Measurements from ENCODE around the gene CDK4. TPM values are rescaled to one million over a fixed set of nuclear protein-coding genes. Genes with fewer than 3 reads are reported as not detected.

CDK4 gene
- 322 and 387 TPM in 2 replicates for total RNA-seq (2014; rRNA removed; shearing (Covaris generic))

DNA sequence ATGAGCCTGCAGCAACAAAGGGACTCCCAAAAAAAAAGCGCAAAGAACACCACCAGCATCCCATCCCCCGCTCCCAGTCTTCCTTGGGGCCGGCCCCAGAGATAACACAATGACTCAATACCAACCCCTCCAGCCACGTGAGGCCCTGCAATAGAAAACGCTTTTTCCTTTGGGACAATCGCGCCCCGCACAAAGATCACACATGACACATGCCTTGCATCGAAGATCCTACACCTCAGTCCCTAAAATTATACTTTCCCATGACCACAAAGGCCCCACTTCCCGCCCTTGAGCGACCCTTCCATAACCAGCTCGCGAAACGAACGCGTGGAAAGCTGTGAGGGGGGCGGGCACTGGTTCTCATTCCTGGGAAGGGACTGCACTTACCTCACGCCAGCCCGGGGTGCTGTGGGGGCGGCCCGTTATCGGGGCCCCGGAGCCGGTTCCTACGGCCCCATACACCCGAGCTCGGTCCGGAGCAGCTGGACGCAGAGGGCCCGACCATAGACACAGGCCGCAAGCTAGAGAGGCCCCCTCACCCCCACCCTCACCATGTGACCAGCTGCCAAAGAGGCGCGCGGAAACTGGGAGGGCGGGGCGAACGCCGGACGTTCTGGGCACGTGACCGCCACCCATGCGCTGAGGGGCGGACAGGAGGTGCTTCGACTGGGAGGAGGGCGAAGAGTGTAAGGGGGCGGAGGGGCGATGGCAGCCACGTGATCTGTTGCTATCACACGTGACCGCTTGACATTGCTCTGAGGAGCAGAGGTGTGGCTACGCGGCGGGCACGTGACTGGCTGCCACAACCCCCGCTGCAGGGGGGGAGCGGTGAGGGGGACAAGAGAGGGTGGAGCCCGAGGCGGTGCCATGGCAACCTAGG lies at the start of gene CDK4:
Gene CDK4 (minus strand): TSS at position 523 of the 880 bp plus-strand sequence. CDS start 593 bp downstream, outside the sequence.

DNA sequence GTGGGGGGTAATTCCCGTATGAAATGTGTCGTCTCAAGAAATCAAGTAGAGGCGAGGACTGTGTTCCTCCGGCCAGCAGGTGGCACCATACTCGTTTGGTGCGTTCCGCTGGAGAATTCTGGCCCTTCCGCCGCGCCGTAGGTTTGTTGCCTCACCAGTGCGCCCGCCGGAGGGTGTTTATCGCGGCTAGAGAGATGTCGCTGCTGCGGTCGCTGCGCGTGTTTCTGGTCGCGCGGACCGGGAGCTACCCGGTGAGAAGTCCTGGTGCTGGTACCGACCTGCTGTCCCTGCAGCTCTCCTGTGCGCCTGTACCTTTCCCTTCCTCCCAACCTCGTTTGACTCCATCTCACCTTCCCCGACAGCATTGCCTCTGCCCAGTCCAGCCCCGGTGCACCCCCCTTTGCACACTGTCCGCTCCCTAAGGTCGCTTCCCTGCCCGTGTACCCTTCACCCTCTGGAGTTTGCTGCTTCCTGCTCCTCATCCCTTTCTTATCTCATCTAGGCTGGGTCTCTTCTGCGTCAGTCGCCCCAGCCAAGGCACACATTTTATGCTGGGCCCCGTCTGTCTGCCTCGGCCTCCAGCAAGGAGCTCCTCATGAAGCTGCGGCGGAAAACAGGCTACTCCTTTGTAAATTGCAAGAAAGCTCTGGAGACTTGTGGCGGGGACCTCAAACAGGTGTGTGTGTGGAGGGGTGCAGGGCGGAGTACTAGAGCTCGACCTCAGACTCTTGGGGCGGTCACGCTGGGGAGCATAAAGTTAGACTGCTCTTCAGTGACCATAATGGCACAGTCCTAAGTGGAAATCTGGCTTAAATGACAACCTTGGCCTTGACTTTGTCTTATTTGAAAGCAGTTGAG lies 30.7 kb upstream of the CDK4 start, which contains the start of gene TSFM:
Gene TSFM (plus strand): TSS at position 180 of the 858 bp plus-strand sequence. CDS start 15 bp downstream, at position 195.

DNA sequence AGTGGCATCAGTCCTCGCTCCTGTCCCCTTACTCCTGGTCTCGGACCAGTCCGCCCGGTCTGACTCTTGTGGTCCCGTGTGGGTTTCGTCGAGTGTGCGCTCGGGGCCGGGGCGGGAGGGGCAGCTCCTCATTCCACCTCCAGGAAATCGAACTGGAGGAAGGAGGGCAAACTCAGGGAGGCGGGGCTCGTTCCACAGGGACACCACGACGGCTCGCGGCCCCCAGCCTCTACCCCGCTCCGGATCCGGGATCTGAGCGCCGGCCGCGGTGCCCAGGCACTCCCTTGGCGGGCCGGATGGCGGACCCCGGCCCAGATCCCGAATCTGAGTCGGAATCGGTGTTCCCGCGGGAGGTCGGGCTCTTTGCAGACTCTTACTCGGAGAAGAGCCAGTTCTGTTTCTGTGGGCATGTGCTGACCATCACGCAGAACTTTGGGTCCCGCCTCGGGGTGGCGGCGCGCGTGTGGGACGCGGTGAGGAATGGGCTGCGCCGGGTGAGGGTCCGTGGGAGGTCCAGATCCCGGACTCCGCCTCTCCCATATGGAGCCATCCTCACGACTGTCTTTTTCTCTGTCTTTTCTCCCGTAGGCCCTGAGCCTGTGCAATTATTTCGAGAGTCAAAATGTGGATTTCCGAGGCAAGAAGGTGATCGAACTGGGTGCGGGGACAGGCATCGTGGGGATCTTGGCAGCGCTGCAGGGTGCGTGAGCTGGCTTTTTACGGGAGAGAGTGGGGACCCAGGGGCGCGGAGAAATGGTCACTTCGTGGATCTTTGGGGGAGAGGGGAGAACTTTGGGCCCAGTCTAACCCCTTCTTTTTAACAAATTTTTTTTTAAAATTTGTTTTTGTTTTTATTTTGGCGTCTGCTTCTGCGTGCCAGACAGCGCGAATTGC lies 20.6 kb upstream of the CDK4 start, which contains the start of gene EEF1AKMT3:
Gene EEF1AKMT3 (plus strand): TSS at position 186 of the 894 bp plus-strand sequence. CDS start 111 bp downstream, at position 297.

DNA sequence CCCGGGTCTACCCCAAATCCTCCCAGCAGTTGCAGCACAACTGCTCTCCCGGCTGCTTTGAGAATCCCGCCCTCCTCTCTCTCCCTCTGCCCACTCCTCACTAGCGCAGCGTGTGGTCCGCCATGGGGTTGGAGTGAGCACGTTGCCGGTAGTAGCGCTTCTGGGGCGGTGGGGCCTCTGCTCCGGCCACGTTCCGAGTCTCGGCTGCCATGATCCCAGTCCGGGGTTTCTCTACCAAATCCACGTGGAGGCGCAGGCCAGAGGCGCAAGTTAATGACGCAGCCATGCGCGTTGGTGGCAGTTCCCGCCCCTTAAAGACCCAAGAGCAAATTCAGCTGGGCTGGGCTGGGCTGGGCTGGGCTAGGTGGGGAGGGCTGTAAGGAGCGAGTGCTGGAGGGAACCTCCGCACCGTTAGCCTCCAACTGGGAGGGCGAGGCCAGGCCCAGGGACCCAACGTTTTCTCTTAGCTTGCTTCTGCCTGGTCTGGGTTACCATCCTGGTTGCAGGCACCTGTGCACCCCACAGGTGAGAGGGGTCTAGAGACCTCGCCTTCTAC lies 19.8 kb upstream of the CDK4 start, which contains the start of gene METTL1:
Gene METTL1 (minus strand): TSS at position 233 of the 556 bp plus-strand sequence. CDS start 22 bp downstream, at position 211.

DNA sequence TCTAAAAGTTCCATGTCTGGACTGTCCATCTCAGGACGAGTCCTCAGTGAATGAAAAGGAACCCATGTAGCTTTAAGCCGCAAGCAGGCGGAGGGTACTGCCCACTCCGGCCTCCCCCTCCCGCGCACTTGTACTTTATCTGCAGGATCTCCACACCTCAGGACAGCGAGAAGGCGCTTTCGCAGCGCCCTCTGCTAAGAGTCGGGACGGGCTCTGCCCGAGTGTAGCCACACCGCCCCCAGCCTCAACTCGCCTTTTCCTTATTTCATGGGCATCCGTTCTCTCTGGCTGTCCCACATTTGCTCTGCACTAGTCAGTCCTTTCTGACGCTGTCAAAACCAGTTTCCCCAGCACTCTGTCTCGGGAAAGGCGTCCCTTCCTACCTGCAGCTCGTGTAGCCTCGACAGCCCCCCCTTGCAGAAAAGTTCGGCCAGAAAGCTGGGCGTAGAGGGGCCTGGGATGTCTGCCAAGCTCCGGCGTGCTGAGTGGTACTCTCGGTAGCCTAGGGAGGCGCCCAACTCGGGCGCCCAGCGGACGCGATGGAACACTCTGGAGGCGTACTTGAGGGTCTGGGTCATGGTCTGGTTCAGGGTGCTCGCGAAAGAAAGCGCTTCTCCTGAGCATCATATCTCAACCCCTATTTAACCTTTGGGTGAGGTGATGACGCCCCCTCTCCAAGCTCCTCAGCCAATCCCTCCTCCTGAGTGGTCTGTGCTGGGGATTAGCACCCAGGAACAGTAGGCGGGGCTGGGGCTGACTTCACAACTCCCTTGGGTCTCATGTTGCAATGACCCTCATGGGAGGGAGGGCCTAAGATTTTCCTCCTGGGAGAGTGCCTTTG lies 14.6 kb upstream of the CDK4 start, which contains the start of gene CYP27B1:
Gene CYP27B1 (minus strand): TSS at position 615 of the 841 bp plus-strand sequence. CDS start 37 bp downstream, at position 578.

DNA sequence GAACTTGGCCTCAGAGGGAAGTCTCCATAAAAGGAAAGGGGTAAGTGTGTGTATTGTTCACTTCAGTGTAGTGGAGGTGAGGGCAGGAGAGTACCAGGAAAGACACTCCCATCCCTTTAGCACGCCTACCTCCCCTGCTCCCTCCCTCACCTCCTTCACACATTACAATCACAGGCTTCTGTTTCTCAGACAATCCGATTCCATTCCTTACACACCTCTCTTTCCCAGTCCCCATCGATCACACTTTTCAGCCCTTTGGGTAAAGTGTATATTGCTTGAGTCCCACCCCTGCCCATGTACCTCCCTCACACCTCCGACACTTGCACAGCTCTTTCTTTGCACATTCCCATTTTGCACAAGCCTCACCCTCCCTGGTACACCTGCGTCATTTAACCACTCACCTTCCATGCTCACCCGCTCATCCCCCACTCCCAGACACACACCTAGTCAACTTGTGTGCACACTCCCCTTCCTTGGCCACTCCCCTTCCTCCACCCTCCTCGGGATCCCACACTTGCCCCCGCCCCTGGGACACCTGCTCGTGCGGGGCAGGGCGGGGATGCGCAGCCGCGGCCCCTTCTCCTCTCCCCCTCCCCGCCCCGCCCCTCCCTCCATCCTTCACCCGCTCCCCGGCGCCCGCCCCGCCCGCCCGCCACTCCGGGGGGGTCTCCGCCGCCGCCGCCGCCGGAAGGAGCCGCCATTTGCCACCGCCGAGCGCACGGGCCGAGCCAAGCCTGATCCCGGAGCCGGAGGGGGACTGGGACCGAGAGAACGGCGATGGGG lies 2.5 kb upstream of the CDK4 start, which contains the start of gene MARCHF9:
Gene MARCHF9 (plus strand): TSS at position 693 of the 783 bp plus-strand sequence. CDS start 426 bp downstream, outside the sequence.

DNA sequence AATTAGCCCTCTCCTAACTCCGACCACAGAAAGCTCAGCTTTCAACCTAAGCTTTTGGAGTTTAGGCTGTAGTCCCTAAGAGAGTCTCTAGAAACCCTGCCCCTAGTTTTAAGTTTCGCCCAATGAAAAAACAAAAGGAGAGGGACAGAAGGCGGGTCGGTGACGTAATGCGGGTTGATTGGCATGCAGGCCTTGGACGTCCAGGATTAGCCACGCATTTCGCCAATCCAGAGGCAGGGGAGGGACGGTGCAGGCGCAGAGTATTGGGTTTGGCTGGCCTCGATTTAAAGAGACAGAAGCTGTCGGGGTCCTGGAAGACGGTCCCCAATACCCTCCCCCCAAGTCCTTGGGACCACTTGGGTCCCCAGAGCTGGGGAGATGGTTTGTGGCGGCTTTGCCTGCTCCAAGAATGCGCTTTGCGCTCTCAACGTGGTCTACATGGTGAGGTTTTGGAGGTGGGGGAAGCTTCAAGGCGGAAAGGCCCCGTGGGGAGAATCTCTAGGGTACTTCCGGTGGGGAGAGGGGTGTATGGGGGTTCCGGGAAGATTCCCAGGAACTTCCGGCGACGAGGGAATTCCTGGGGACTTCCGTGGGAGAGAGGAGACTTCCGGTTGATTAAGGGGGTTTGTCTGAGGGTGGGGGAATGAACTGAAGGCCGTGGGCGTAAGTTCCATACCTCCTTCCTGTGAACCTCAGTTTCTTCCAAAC lies 7.2 kb downstream of the CDK4 start, which contains the start of gene TSPAN31:
Gene TSPAN31 (plus strand): TSS at position 263 of the 708 bp plus-strand sequence. CDS start 116 bp downstream, at position 379.

DNA sequence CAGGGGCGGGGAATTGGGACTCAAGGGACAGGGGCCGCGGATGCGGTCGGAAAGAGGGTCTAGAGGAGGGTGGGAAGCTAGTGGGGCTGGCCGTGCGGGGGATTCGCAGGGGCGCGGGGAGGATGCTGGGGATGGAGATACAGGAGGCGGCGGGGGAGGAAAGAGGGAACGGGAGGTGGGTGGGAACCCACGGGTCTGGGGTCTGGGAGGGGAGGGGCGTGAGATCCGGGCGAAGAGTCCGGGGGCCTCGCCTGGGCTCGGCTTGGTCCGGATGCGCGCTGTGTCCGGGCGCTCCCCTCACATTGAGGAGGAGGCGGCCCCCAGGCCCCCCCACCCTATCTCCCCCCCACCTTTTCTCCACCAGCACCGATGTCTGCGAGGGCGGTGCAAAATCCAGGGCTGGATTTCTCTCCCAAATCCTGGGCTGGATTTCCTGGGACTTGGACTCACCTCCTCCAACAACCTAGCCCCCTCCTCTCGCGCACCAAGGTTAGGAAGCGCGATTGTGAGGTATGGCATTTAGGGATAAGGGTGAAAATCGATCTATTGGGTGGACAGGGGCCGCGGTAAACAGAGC lies 13.4 kb downstream of the CDK4 start, which contains the start of gene AGAP2:
Gene AGAP2 (minus strand): TSS at position 82 of the 577 bp plus-strand sequence. CDS start 496 bp downstream, outside the sequence.

Other genes starting within 250 kb of the CDK4 start
- gene DDIT3, start 231.8 kb downstream of the CDK4 start, total RNA-seq (2014; rRNA removed; shearing (Covaris generic)): 58.1 and 66.1 TPM in 2 replicates
- gene MBD6, start 229.5 kb downstream of the CDK4 start, total RNA-seq (2014; rRNA removed; shearing (Covaris generic)): 13.7 and 25.7 TPM in 2 replicates
- gene DCTN2, start 205.1 kb downstream of the CDK4 start, total RNA-seq (2014; rRNA removed; shearing (Covaris generic)): 75.2 and 76.3 TPM in 2 replicates
- 0.41 and 0.58 TPM in 2 replicates for gene KIF5A, start 202.3 kb downstream of the CDK4 start, total RNA-seq (2014; rRNA removed; shearing (Covaris generic))
- 23.7 and 30.1 TPM in 2 replicates for gene PIP4K2C, start 161.1 kb downstream of the CDK4 start, total RNA-seq (2014; rRNA removed; shearing (Covaris generic))
- gene DTX3, start 147.5 kb downstream of the CDK4 start, total RNA-seq (2014; rRNA removed; shearing (Covaris generic)): 28.2 and 32.4 TPM in 2 replicates
- gene ARHGEF25, start 140.9 kb downstream of the CDK4 start, total RNA-seq (2014; rRNA removed; shearing (Covaris generic)): 22.6 and 46.8 TPM in 2 replicates
- gene B4GALNT1, start 119.1 kb downstream of the CDK4 start, total RNA-seq (2014; rRNA removed; shearing (Covaris generic)): 25.6 and 26.7 TPM in 2 replicates
- 135 and 140 TPM in 2 replicates for gene OS9, start 58.2 kb downstream of the CDK4 start, total RNA-seq (2014; rRNA removed; shearing (Covaris generic))
- 2.1 and 2.3 TPM in 2 replicates for gene AGAP2, start 13.6 kb downstream of the CDK4 start, total RNA-seq (2014; rRNA removed; shearing (Covaris generic))
- 36.1 and 40.0 TPM in 2 replicates for gene TSPAN31, start 7.3 kb downstream of the CDK4 start, total RNA-seq (2014; rRNA removed; shearing (Covaris generic))
- 10.2 and 11.7 TPM in 2 replicates for gene MARCHF9, start 2.8 kb upstream of the CDK4 start, total RNA-seq (2014; rRNA removed; shearing (Covaris generic))
- 16.1 and 17.0 TPM in 2 replicates for gene CYP27B1, start 14.8 kb upstream of the CDK4 start, total RNA-seq (2014; rRNA removed; shearing (Covaris generic))
- 24.6 and 27.6 TPM in 2 replicates for gene METTL1, start 19.8 kb upstream of the CDK4 start, total RNA-seq (2014; rRNA removed; shearing (Covaris generic))
- gene EEF1AKMT3, start 20.3 kb upstream of the CDK4 start, total RNA-seq (2014; rRNA removed; shearing (Covaris generic)): 3.0 and 3.3 TPM in 2 replicates
- gene TSFM, start 30.5 kb upstream of the CDK4 start, total RNA-seq (2014; rRNA removed; shearing (Covaris generic)): 49.7 and 53.0 TPM in 2 replicates
- 0.72 and 1.6 TPM in 2 replicates for gene AVIL, start 66.4 kb upstream of the CDK4 start, total RNA-seq (2014; rRNA removed; shearing (Covaris generic))
- gene CTDSP2, start 94.4 kb upstream of the CDK4 start, total RNA-seq (2014; rRNA removed; shearing (Covaris generic)): 52.2 and 52.6 TPM in 2 replicates
- gene ATP23, start 189.3 kb upstream of the CDK4 start, total RNA-seq (2014; rRNA removed; shearing (Covaris generic)): 8.8 and 10.5 TPM in 2 replicates